Skin of body (tissue), 2 donors: Measurements from ENCODE around the gene TEAD1. TPM values are rescaled to one million over a fixed set of nuclear protein-coding genes. Genes with fewer than 3 reads are reported as not detected.
"Not testable (repeated sequence)": the region's sequence is repeated elsewhere in the genome, so short reads cannot be mapped to it uniquely, and the experiment has no call there.

Experiments
- DNase-seq: peaks from one replicate; lab custom pipeline; 2025; lab: John Stamatoyannopoulos, UW
- total RNA-seq: library from RNA; depleted of rRNA; stranded (reverse); fragments of >200 nt; gene quantifications from one replicate; pipeline ENCODE4 v1.2.3, GENCODE V29; 2014

Gene TEAD1
- total RNA-seq, 1 donor from 2014 or later = 62.1 TPM

DNA sequence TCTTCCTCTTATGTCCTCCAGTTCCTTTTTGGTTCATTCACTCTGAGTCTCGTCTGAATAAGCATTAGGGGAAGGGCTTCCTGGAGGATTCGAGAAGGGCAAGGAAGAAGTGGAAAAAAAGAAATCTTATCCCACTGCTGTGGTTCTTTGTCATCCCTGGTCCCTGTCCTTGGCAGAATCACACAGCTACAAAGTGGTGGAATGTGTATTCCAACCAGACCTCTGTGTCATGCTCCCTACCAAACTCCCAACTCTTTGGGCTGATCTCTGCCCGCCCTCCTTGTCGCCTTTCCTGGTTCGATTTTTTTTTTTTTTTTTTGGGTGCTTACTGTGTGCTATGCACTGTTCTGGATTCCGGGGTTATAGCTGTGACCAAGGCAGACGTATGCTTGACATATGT, 61.0 kb downstream of the TEAD1 start:
- DNase-seq = no peak

DNA sequence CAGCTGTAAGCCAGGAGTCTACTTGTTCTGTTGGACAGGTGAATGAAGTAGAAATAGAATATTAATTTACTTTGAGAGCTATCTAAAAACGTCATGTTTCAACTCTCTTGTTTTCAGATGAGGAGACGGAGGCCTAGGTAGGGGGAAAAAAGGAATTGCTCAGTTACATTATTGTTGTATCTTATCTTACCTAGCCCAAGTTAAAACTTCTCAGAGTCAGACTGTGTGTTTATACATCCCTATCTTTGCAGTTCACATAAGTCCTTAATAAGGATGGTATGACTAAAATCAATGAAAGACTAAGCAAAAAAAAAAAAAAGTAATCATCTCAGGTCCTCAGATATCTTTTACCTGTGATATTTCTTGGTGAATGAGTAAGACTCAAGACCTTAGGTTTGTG, 62.8 kb downstream of the TEAD1 start:
- no peak for DNase-seq

DNA sequence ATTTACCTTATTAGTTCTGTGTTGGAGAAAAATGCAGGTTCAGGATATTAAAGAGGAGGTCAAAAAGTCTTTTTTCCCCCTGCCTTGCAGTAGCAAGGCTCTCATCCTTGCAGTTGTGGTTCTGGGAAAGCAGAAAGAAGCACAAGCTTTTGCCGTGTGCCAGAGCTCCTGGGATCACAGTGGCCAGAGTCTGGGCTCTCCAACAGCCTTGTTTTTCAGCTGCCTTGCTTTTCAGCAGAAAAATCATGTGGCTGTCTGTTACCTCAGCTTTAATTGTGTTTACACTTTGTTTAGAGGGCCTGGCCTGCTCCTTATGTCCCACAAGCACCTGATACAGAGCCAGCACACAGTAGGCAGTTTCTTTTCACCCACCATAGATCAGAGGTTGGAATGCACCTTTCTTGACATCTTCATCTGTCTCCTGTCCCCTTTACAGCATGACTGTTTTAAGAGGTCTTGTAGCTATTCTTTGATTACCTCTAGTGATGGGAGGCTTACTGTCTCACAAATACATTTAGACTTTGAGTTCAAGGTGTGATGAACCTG, 67.5 kb downstream of the TEAD1 start:
- no peak for DNase-seq

DNA sequence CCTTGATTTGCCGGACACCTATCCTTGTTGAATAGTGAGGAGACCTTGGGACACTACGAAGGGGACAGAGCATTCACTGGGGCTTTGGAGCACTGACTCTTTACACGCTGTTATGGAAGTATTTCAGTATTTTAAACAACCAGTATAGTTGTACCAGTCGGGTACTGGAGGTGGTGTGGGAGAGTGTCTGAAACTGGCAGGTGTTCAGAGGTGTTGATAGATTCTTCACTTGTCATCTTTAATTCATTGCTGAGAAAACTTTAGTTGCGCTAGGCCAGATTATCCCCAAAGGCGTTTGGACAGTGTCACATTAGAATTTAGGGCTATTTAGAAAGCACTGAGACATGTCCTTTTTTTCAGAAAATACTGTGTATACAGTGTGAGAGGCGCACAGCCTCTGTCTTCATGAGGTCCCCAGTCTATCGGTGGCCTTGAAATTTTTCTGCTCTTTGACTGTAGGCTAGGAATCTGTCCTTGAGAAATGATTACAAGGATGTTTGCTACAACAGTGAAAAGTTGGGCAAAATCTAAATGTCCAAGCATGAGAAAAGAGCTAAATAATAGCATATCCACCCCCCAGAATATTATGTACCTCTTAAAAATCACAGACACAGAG, 69.7 kb downstream of the TEAD1 start:
- DNase-seq = no peak

DNA sequence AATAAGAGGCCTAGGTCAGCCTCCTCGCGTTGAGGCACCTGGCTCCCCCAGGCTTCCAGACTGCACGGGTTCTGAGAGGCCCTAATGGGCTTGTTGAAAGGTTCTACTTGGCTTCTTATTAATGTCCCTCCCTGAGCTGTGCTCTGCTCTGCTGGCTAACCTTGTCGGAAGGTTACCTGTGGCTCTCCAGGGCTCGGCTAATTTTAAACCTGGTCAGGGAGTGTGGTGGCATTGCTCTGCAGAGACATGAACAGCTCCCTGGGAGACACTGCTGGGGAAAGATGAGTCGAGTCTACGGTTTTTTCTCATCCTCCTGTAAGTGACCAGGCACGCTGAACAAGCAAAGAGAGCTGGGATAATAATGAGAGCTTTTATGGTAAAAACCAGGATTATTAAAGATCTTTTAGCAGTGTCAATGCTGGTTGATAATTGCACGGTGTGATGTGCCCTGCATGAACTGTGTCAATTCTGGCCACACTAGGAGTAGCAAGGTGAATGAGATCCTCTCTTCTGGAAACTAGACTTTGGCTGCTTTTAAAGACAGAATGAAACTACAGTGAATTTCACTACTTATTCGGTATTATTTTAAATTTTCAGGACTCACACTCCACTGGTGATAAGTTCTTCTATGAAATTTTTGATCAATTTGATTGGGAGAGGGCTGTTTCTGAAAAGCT, 70.7 kb downstream of the TEAD1 start:
- no peak for DNase-seq

DNA sequence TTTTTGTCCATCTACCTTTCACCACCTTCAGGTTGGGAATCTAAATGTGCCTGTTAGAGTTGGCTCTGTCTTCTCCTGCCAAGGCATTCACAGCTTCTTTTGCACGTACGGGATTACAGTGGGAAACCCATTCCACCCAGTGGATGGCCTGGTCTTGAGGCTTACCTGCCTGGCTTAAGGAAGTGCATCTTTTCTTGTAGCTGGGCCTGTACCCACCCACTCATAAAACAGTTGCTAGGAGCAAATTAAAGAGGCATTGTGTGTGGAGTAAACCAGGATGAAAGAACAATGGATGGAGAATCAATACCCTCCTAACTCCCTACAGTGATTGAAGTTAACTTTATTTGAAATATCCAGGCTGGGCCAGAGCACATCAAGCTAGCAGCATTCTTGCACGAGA, 71.6 kb downstream of the TEAD1 start:
- no peak for DNase-seq

DNA sequence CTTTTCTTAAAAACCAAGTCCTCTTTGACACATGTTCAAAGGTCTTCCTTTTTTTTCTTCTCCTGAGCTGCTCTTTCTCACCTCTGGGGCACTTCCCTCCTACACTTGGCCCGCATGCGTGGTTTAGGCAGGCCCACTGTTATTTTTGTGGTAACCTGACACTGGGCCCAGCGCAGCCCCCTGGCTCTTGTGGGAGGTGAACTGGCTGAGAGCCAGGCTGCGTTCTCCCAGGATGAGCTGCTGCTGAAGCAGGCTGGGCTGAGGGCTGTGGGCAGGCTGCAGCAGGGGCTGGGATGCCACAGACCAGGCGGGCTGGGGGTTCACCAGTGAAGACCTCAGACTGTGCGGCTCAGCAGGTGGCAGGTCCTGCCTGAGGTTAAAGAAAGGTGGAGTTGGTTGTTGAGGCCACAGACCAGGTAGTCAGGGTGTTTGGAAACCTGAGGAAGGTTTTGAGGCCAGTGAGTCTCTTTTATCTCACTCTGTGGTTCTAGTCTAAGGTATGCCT, 72.4 kb downstream of the TEAD1 start:
- DNase-seq = no peak

DNA sequence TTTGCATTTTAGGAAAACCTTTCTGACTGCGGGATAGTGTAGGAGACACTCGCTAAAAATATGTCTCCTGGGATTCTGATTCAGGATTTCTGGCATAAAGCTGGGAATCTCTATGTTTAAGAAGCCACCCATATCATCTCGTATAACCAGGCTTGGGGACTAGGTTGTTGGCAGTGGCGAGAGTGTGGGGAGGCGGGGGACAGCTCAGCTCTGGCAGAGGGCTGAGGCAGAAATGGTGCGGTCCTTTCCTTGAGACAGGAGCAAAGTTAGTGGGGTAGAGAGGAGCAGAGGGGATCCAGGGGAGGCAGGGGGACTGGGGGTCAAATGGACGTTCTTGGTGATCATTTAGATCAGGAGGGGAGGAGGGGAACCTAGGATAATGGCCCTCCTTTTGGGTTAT, 74.3 kb downstream of the TEAD1 start:
- no peak for DNase-seq

DNA sequence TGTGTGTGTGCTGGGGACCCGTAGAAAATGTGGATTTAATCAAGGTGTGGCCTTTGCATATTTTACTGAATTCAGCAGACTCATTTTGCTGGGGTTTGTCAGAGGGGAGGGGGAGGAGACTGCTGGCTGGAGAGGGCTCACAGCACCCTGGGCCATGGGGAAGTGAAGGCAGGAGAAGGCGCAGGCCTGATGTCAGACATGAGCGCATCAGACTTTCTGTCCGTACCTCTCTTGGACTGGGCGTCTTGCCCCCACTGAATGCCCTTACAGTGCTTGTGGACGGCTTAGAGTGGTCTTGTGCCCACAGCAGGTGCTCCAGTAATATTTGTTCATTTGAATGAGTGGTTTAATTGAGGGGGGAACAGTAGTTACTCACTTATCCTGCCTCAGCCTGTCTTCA, 75.2 kb downstream of the TEAD1 start:
- no peak for DNase-seq

DNA sequence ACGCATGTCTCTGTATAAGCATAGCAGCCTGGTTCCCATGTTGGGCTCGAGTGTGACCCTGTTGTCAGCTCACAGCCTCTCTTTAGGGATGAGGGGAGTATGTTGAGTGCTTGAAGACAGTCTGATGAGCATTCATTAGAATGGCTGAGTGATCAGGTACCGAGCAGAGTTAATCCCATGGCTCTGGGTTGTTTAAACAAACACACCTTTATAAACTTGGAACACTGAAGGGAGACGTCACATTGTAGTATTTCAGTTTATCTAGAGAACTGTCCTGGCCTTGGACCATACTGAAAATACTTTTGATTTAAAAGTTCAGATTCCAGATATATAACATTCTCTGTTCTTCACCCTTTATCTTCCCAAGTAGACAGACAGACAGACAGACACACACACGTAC, 76.0 kb downstream of the TEAD1 start:
- DNase-seq = no peak

DNA sequence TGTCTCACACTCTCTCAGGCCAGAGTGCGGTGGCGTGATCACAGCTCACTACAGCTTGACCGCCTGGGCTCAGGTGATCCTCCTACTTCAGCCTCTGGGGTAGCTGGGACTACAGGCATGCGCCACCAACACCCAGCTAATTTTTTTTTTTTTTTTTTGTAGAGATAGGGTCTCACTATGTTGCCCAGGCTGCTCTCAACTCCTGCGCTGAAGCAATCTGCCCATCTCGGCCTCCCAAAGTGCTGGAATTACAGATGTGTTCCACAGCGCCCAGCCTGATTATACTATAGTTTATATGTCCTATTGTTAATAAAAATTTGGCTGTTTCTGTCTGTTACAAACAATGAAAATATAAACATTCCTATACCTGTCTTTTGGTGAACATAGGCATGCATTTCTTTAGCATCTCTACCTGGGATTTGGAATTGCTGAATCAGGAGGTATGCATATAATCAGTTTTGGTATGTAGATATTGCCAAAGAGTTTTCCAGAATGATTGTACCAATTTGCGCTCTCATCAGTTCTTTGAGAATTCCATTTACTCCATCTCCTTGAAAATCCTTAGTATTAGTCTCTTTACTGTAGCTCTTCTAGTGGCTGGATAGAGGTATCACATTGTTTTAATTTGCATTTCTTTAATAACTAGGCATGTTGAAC, 78.8 kb downstream of the TEAD1 start:
- DNase-seq = no peak

DNA sequence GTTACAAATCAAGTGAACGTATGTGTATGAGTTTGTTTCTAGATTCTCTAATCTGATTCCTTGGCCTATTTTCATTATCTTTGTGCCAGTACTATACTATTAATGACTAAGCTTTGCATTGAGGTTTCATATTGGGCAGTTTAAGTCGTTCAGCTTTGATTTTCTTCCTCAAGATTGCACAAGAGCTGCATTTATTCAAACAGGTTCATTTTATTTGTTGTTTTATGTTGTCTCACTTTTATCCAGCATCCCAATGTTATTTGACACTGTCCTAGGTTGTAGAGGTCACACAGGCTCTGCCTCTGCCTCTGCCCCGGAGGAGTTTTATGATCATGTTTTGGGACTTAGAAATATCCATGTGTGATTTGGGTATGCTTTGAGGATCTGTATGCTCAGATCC, 79.8 kb downstream of the TEAD1 start:
- DNase-seq = no peak

DNA sequence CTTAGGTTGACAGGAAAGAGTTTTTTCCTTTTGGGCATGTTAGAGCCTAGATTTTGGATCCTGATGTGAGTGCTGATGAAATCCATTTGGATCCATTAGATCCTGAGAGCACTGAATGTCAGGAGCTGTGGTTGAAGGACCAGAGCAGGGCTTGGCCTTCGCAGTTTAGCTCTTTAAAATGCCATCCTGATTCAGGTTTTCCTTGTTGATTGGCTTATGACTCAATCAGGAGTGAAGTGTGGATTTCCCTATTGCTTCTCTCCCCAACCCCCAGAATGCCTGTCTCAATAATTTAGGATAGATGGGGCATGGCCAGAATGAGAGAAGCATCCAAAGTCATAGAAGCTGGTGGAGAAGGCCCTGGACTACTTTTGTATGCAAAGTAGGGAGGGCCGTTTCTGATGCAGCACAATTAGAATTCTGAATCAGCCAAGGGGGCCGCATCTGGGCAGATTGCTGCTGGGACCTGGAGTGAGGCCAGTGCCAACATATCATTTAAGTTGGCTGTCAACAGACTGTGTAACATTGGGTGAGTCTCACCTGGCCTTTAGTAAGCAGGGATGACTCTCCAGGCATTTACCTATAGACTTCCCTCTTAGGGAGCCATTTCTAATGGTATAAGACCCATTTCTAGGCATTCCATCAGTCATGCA, 80.5 kb downstream of the TEAD1 start:
- no peak for DNase-seq

DNA sequence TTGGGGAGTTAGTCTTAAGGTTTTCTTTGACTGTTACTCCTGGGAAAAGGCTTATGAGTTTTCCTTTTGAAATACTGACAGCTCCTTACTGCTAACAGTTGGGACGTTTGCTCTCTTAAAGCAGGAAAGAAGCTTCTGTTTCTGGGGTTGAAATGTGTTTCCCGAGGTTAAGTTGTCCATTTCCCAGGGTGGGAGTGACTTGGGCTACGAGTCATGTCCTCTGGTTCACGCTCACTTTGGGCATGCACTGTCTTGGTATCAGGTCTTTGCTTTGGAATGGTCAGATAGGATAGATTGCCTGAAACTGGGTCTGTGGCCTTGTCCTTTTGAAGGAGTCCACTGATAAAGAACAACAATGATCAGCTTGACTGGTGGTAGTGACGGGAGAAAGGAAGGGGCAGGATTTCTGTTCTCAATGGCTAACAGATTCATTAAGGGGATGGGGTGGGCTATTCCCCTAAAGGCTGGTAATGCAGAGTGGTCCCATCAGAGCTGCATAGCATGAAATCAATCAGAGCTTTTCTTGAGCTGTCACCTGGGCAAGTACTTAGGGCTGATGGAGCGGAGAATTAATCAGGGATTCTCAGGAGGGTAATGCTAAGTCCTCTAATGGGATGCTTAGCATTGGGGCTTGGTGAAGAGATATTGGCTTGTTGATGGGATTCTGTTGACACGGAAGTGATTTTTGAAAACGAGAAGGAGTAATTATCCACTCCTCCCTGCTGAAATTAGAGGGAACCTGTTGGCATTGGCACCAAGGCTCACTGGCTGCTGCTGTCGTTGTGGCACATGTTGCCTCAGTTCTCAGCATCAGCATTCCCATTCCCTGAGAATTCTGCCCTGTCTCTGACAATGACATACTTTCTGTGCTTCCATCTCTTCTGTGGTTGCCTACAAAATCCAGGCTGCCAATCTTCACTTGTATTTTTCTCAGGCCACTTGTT, 81.6 kb downstream of the TEAD1 start:
- no peak for DNase-seq

DNA sequence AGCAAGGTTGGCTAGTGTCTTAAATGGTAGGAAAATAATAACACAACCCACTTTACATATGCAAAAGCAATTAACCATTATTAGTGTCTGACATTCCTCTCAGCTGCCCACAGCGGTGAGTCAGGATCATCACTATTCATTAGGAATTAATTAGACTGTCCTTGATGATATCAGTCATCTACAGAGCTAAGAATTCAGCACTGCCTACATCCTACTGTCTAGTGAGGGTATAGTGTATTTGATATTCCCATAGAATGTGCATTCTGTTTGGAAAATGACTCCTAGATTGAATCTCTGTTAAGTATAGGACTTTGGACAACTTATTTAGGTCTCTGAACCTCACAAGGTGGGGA, 82.2 kb downstream of the TEAD1 start:
- DNase-seq = no peak

DNA sequence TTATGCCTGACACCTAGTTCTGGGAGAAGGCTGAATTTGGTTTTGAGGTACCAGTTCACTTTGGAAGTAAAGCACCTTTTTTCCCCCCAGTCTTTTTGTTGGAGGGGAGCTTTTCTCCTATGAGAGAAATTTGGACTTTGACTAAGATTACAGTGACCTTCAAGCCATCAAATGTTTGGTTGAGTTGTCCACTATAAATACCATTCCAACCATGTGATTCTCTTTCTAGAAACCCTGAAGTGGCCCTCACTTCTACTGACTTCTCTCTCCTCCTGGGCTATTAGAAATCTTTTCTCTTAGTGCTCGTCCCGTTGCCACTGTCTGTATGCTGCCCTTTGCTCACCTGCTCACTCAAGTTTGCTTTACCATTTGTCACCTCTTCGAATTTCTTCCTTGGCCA, 82.6 kb downstream of the TEAD1 start:
- no peak for DNase-seq

DNA sequence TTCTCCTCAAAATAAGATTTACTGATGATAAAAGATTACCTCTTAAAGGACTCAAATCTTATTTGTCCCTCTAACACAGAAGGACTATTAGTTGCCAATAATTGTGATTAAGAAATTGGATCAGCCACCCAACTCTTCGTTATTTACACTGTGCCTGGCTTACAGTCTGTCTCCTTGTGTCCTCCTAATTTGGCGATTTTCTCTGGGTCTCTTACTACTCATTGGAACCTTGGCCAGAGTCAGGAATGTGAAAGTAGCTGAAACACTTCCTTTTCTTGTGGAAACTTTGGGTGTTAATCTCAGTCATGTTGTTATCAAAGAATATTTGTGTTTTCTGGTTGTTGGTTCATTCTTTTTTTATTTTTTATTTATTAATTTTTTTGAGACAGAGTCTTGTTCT, 83.2 kb downstream of the TEAD1 start:
- DNase-seq = no peak

DNA sequence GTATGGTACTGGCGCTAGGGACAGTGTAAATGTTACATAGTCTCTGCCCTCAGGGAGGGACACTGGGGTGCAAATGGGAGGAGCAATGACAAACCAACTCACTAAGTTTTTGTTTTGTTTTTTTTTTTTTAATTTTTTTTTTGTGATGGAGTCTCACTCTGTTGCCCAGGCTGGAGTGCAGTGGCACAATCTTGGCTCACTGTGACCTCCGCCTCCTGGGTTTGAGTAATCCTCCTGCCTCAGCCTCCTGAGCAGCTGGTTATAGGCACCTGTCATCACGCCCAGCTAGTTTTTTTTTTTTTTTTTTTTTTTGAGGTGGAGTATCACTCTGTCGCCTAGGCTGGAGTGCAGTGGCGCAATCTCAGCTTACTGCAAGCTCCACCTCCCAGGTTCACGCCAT, 83.9 kb downstream of the TEAD1 start:
- not testable (repeated sequence) for DNase-seq

DNA sequence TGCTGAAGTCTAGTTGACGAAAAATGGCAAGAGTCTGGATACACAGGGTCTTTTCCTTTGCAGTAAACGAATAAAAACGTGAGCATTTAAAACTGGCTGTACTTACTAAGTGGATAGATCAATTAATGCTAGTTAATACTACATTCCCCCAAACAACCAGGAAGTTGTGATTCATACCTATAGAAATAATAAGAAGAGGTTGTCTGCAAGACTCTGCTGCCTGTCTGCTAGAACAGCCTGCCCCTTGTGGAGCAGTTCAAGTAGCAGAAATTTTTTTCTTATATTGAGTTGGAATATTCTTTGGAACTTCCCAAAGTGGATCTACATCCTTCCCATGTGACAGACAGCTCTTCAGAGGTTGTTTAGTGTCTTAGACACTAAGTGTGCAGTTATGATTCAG, 86.8 kb downstream of the TEAD1 start:
- no peak for DNase-seq

DNA sequence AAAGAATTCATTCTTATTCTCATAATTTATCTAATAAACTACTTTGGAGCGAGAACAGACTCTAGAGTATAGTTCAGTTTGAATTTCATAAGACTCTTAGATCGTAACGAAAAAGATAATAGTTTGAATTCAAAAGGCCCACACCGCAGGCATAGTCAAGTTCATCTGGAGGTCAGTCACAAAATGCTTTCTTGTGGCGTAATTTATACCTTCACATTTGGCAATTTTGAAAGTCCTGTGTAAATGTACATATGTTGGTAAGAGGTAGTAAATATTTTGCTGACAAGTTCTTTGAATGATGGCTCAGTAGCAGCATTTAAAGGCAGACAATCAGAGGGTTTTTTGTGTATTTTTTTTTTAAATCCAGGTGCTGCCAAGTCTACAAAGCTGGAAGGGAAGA, 88.1 kb downstream of the TEAD1 start:
- no peak for DNase-seq

DNA sequence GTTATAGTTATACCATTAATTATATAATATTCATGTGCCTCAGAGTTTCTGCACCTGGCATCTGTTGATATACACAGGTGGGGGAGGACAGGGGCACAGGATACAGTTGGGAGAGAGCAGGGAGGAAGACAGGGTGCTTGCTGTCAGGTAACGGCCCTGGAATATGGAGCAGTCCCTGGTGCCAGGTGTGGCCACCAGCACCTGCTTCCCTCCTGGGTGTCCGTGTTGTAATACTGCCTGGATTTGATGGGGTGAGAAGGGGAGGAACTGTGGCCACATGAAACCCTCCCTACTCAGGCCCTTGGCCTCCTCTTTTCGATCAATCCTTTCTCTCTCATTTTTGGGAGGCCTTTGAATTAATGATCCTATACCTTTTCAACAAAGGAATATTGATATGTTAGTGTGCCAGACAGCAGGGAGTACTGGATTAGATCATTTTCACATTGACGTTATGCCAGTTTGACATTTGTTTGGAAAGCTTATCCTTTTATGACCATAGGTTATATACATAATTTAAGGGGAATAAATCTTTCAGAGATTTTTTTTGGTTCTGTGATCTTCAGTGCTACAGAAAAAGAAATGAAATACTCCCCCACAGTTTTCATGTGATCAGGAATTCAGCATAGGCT, 88.6 kb downstream of the TEAD1 start:
- DNase-seq = no peak
